ENCODE measurements around the gene UPK2. TPM values are rescaled to one million over a fixed set of nuclear protein-coding genes. Genes with fewer than 3 reads are reported as not detected.
"Not testable (repeated sequence)": the region's sequence is repeated elsewhere in the genome, so short reads cannot be mapped to it uniquely, and the experiment has no call there.

UPK2 gene
- total RNA-seq, 1 experiment from 2014 or later: 3.5 TPM

GRCh38 chr11:118979434-118979833 is 23.3 kb downstream of the UPK2 start:
- no peaks in the 10 kb centered on the region for H3K4me1 Mint-ChIP-seq (ENCODE audit: low read depth, unreplicated experiment)
- H3K4me3 Mint-ChIP-seq (ENCODE audit: low read depth, unreplicated experiment): no peak overlapping the region
- H3K27ac Mint-ChIP-seq (ENCODE audit: unreplicated experiment): no peak overlapping the region
- no peak for TF ChIP-seq CTCF (IDR thresholded peaks at IDR 0.05; ENCODE audit: unreplicated experiment)
- H3K9me3 Mint-ChIP-seq (ENCODE audit: low read depth, unreplicated experiment): no peaks in the 10 kb centered on the region
- intact Hi-C loops (cut with micrococcal nuclease; ENCODE audit: unreplicated experiment): no loop called here
- no TSS peak for BruUV-seq (replicated peaks)
- peaks cover 20% of the 10 kb centered on the region for H3K27me3 Mint-ChIP-seq (ENCODE audit: unreplicated experiment)
- DNase-seq: no peak
- no peaks in the 10 kb centered on the region for H3K36me3 Mint-ChIP-seq (ENCODE audit: insufficient read depth, unreplicated experiment)
- CTCF ChIA-PET: no interaction called here

DNA sequence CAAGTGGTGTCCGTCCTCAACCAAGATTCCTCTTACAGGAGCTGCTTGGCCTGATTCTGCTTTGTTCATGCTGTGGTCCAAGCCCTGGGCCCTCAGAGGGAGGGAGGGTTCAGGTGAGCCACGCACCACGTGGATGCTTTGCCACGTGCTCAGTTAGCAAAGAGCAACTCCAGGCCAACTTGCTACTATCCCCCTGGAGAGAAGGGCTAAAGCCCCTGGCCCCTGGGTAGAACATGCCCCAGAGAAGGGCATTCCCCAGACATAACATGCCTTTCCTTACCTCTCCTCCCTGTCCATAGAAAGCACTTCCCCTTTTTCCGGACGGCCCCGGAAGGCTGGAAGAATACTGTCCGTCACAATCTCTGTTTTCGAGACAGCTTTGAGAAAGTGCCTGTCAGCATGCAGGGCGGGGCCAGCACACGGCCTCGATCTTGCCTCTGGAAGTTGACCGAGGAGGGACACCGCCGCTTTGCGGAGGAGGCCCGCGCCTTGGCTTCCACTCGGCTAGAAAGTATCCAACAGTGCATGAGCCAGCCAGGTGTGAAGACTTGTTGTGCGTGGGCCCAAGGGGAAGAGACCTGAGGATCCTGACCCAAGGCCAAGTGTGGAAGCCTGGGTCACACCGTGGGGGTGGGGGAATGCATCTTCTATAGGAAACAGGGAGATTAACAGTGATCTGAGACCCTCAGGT is 24.2 kb downstream of the UPK2 start:
- Mint-ChIP-seq H3K4me1 (ENCODE audit: low read depth, unreplicated experiment) (no peaks in the 10 kb centered on the region), H3K27me3 (ENCODE audit: unreplicated experiment) (peaks cover 11% of the 10 kb centered on the region), H3K27ac (ENCODE audit: unreplicated experiment) (no peak overlapping the region), H3K4me3 (ENCODE audit: low read depth, unreplicated experiment) (no peak overlapping the region), H3K36me3 (ENCODE audit: insufficient read depth, unreplicated experiment) (no peaks in the 10 kb centered on the region), H3K9me3 (ENCODE audit: low read depth, unreplicated experiment) (no peaks in the 10 kb centered on the region)
- no TSS peak for BruUV-seq (replicated peaks)
- DNase-seq: no peak
- no peak for TF ChIP-seq CTCF (IDR thresholded peaks at IDR 0.05; ENCODE audit: unreplicated experiment)
- intact Hi-C loops (cut with micrococcal nuclease; ENCODE audit: unreplicated experiment): no loop called here
- CTCF ChIA-PET: no interaction called here

- intact Hi-C loops (cut with micrococcal nuclease; ENCODE audit: unreplicated experiment); DNase-seq; H3K9me3 Mint-ChIP-seq (ENCODE audit: low read depth, unreplicated experiment); H3K27ac Mint-ChIP-seq (ENCODE audit: unreplicated experiment); H3K36me3 Mint-ChIP-seq (ENCODE audit: insufficient read depth, unreplicated experiment); H3K4me3 Mint-ChIP-seq (ENCODE audit: low read depth, unreplicated experiment); CTCF ChIA-PET; H3K4me1 Mint-ChIP-seq (ENCODE audit: low read depth, unreplicated experiment); BruUV-seq (replicated peaks): not testable (repeated sequence)
- H3K27me3 Mint-ChIP-seq (ENCODE audit: unreplicated experiment): peaks cover 13% of the 10 kb centered on the region
These were observed 28.2 kb downstream of the UPK2 start for GRCh38 chr11:118984337-118984736.

GRCh38 chr11:118984825-118985224 is 28.7 kb downstream of the UPK2 start:
- intact Hi-C loops (cut with micrococcal nuclease; ENCODE audit: unreplicated experiment): no loop called here
- Mint-ChIP-seq H3K4me3 (ENCODE audit: low read depth, unreplicated experiment) (no peak overlapping the region), H3K36me3 (ENCODE audit: insufficient read depth, unreplicated experiment) (no peaks in the 10 kb centered on the region), H3K4me1 (ENCODE audit: low read depth, unreplicated experiment) (peaks cover 8% of the 10 kb centered on the region), H3K27me3 (ENCODE audit: unreplicated experiment) (peaks cover 13% of the 10 kb centered on the region), H3K9me3 (ENCODE audit: low read depth, unreplicated experiment) (peaks cover 2% of the 10 kb centered on the region), H3K27ac (ENCODE audit: unreplicated experiment) (no peak overlapping the region)
- no TSS peak for BruUV-seq (replicated peaks)
- no peak for TF ChIP-seq CTCF (IDR thresholded peaks at IDR 0.05; ENCODE audit: unreplicated experiment)
- CTCF ChIA-PET: no interaction called here
- no peak for DNase-seq

DNA sequence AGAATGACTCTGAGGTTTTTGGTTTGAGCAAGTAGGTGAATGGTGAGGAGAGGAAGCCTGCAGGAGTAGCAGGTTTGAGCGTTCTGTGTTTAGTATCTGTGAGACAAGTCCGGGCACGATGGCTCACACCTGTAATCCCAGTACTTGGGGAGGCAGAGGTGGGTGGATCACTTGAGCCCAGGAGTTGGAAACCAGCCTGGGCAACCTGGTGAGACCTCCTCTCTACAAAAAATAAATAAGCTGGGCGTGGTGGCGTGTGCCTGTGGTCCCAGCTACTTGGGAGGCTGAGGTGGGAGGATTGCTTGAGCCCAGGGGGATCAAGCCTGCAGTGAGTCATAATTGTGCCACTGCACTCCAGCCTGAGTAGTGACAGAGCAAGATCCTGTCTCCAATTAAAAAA is 32.2 kb downstream of the UPK2 start:
- Mint-ChIP-seq H3K4me3 (ENCODE audit: low read depth, unreplicated experiment) (no peak overlapping the region), H3K9me3 (ENCODE audit: low read depth, unreplicated experiment) (peaks cover 2% of the 10 kb centered on the region)
- BruUV-seq (replicated peaks): no TSS peak

DNA sequence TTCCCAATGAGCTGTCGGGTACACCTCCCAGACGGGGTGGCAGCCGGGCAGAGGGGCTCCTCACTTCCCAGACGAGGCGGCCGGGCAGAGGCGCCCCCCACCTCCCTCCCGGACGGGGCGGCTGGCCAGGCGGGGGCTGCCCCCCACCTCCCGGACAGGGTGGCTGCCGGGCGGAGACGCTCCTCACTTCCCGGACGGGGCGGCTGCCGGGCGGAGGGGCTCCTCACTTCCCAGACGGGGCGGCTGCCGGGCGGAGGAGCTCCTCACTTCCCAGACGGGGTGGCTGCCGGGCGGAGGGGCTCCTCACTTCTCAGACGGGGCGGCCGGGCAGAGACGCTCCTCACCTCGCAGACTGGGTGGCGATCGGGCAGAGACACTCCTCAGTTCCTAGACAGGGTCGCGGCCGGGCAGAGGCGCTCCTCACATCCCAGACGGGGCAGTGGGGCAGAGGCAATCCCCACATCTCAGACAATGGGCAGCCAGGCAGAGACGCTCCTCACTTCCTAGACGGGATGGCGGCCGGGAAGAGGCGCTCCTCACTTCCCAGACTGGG is 35.5 kb downstream of the UPK2 start:
- peaks cover 13% of the 10 kb centered on the region for H3K27me3 Mint-ChIP-seq (ENCODE audit: unreplicated experiment)
- CTCF ChIA-PET; BruUV-seq (replicated peaks); H3K36me3 Mint-ChIP-seq (ENCODE audit: insufficient read depth, unreplicated experiment); H3K9me3 Mint-ChIP-seq (ENCODE audit: low read depth, unreplicated experiment); intact Hi-C loops (cut with micrococcal nuclease; ENCODE audit: unreplicated experiment); H3K4me1 Mint-ChIP-seq (ENCODE audit: low read depth, unreplicated experiment); H3K4me3 Mint-ChIP-seq (ENCODE audit: low read depth, unreplicated experiment); H3K27ac Mint-ChIP-seq (ENCODE audit: unreplicated experiment); DNase-seq: not testable (repeated sequence)

More for the DNA sequence above, 32.2 kb downstream of the UPK2 start:
- no peaks in the 10 kb centered on the region for H3K36me3 Mint-ChIP-seq (ENCODE audit: insufficient read depth, unreplicated experiment)
- no peak overlapping the region for H3K27ac Mint-ChIP-seq (ENCODE audit: unreplicated experiment)
- intact Hi-C loops (cut with micrococcal nuclease; ENCODE audit: unreplicated experiment): no loop called here
- DNase-seq: no peak
- CTCF ChIA-PET: interaction anchor here (0.7 kb wide), 1 partner anchor 1266 kb away, joined by 4 read pairs; no protein-coding TSS in a partner anchor
- peaks cover 8% of the 10 kb centered on the region for H3K4me1 Mint-ChIP-seq (ENCODE audit: low read depth, unreplicated experiment)
- no peak for TF ChIP-seq CTCF (IDR thresholded peaks at IDR 0.05; ENCODE audit: unreplicated experiment)
- peaks cover 13% of the 10 kb centered on the region for H3K27me3 Mint-ChIP-seq (ENCODE audit: unreplicated experiment)
